Mucosa of stomach (tissue), 1 donor: Measurements from ENCODE around the gene HAND1.

Experiments used
- H3K27me3 ChIP-seq: one replicate; pipeline ENCODE4 v1.7.0; 2013; ENCODE audit warnings: mild to moderate bottlenecking, low read length; ENCODE audit not compliant: control insufficient read depth, insufficient read depth
- H3K36me3 ChIP-seq: one replicate; pipeline ENCODE4 v1.7.0; 2013; ENCODE audit warnings: low read length; ENCODE audit not compliant: control insufficient read depth, insufficient read depth
- H3K4me1 ChIP-seq: one replicate; pipeline ENCODE4 v1.7.0; 2013; ENCODE audit warnings: mild to moderate bottlenecking, low read length; ENCODE audit not compliant: control insufficient read depth, insufficient read depth
- H3K4me3 ChIP-seq: one replicate; pipeline ENCODE4 v1.7.0; 2013; ENCODE audit warnings: low read length
- H3K9ac ChIP-seq: one replicate; pipeline ENCODE4 v1.7.0; 2013; ENCODE audit warnings: mild to moderate bottlenecking, low read length, moderate library complexity
- H3K9me3 ChIP-seq: one replicate; pipeline ENCODE4 v1.7.0; 2013; ENCODE audit warnings: mild to moderate bottlenecking, low read length, moderate library complexity; ENCODE audit not compliant: control insufficient read depth
- donor health status: Pancreatic carcinoma.

HAND1 gene

GRCh38 chr5:154475591-154476353 is 2.3 kb downstream of the HAND1 start:
- H3K4me3 ChIP-seq = no peak overlapping the region
- no peaks in the 10 kb centered on the region for H3K36me3 ChIP-seq
- H3K9ac ChIP-seq = no peak overlapping the region
- no peaks in the 10 kb centered on the region for H3K9me3 ChIP-seq
- peaks cover 98% of the 10 kb centered on the region for H3K27me3 ChIP-seq
- peaks cover 42% of the 10 kb centered on the region for H3K4me1 ChIP-seq

- peaks cover 92% of the 10 kb centered on the region for H3K27me3 ChIP-seq
- H3K4me1 ChIP-seq = peaks cover 42% of the 10 kb centered on the region
- no peaks in the 10 kb centered on the region for H3K36me3 ChIP-seq
- H3K9me3 ChIP-seq = no peaks in the 10 kb centered on the region
- no peak overlapping the region for H3K9ac ChIP-seq
- no peak overlapping the region for H3K4me3 ChIP-seq
Measured at GRCh38 chr5:154474396-154475334, 3.4 kb downstream of the HAND1 start.

GRCh38 chr5:154473581-154474283 is 4.3 kb downstream of the HAND1 start:
- no peak overlapping the region for H3K4me3 ChIP-seq
- peaks cover 89% of the 10 kb centered on the region for H3K27me3 ChIP-seq

GRCh38 chr5:154472871-154473580 is 5.0 kb downstream of the HAND1 start:
- H3K4me1 ChIP-seq = peaks cover 35% of the 10 kb centered on the region
- no peak overlapping the region for H3K9ac ChIP-seq
- H3K4me3 ChIP-seq = no peak overlapping the region
- peaks cover 82% of the 10 kb centered on the region for H3K27me3 ChIP-seq
- H3K36me3 ChIP-seq = no peaks in the 10 kb centered on the region
- H3K9me3 ChIP-seq = no peaks in the 10 kb centered on the region

More at GRCh38 chr5:154473581-154474283, 4.3 kb downstream of the HAND1 start:
- peaks cover 38% of the 10 kb centered on the region for H3K4me1 ChIP-seq
- H3K36me3 ChIP-seq = no peaks in the 10 kb centered on the region
- no peak overlapping the region for H3K9ac ChIP-seq
- no peaks in the 10 kb centered on the region for H3K9me3 ChIP-seq

GRCh38 chr5:154470947-154471870 is 6.8 kb downstream of the HAND1 start:
- Histone ChIP-seq H3K27me3 (peaks cover 77% of the 10 kb centered on the region), H3K36me3 (no peaks in the 10 kb centered on the region), H3K9ac (no peak overlapping the region), H3K9me3 (no peaks in the 10 kb centered on the region), H3K4me1 (peaks cover 19% of the 10 kb centered on the region), H3K4me3 (no peak overlapping the region)

GRCh38 chr5:154470137-154470536 is 7.9 kb downstream of the HAND1 start:
- Histone ChIP-seq H3K9me3 (no peaks in the 10 kb centered on the region), H3K27me3 (peaks cover 66% of the 10 kb centered on the region), H3K9ac (no peak overlapping the region), H3K4me1 (peaks cover 12% of the 10 kb centered on the region), H3K4me3 (no peak overlapping the region), H3K36me3 (no peaks in the 10 kb centered on the region)

GRCh38 chr5:154467655-154468354 is 10.2 kb downstream of the HAND1 start:
- no peak overlapping the region for H3K9ac ChIP-seq
- no peaks in the 10 kb centered on the region for H3K9me3 ChIP-seq
- H3K36me3 ChIP-seq = no peaks in the 10 kb centered on the region
- peaks cover 43% of the 10 kb centered on the region for H3K27me3 ChIP-seq
- H3K4me1 ChIP-seq = no peaks in the 10 kb centered on the region
- no peak overlapping the region for H3K4me3 ChIP-seq

GRCh38 chr5:154466671-154467070 is 11.4 kb downstream of the HAND1 start:
- peaks cover 34% of the 10 kb centered on the region for H3K27me3 ChIP-seq
- no peak overlapping the region for H3K9ac ChIP-seq
- no peaks in the 10 kb centered on the region for H3K9me3 ChIP-seq
- no peaks in the 10 kb centered on the region for H3K36me3 ChIP-seq
- no peak overlapping the region for H3K4me3 ChIP-seq
- no peaks in the 10 kb centered on the region for H3K4me1 ChIP-seq

GRCh38 chr5:154466147-154466546 is 11.9 kb downstream of the HAND1 start:
- no peak overlapping the region for H3K9ac ChIP-seq
- no peaks in the 10 kb centered on the region for H3K9me3 ChIP-seq
- no peaks in the 10 kb centered on the region for H3K36me3 ChIP-seq
- H3K27me3 ChIP-seq = peaks cover 29% of the 10 kb centered on the region
- H3K4me1 ChIP-seq = no peaks in the 10 kb centered on the region
- H3K4me3 ChIP-seq = no peak overlapping the region

GRCh38 chr5:154465169-154465568 is 12.9 kb downstream of the HAND1 start:
- Histone ChIP-seq H3K27me3 (peaks cover 20% of the 10 kb centered on the region), H3K9me3 (no peaks in the 10 kb centered on the region), H3K9ac (no peak overlapping the region), H3K36me3 (no peaks in the 10 kb centered on the region), H3K4me1 (no peaks in the 10 kb centered on the region), H3K4me3 (no peak overlapping the region)
